Right ventricle myocardium superior (tissue), 1 donor: Measurements from ENCODE around the gene IKZF3. TPM values are rescaled to one million over a fixed set of nuclear protein-coding genes. Genes with fewer than 3 reads are reported as not detected.
"Not testable (repeated sequence)": the region's sequence is repeated elsewhere in the genome, so short reads cannot be mapped to it uniquely, and the experiment has no call there.

Experiments used
- ATAC-seq: fragments of 200-7000 bp; cut with Tn5 transposase; one replicate; pipeline ENCODE4 v1.9.1; 2020; ENCODE audit warnings: mild to moderate bottlenecking; ENCODE audit not compliant: poor library complexity
- DNase-seq: peaks from one replicate; pipeline ENCODE4 v3.0.0-alpha.2; 2020
- intact Hi-C: fragments of 100-400 bp; cut with DNase I; formaldehyde crosslinking; loops from one replicate; pipeline ENCODE4 v1.11.2; 2022
- long read RNA-seq: library from polyadenylated mRNA; unstranded; transcript quantifications from one replicate; pipeline ENCODE4 v2.0.0, GENCODE V29; 2021
- total RNA-seq: library from RNA; stranded (reverse); fragmentation: NEBNext Ultra II Directional; extraction: Animal tissue kit (Norgen Biotek cat#: 25700); gene quantifications from one replicate; pipeline ENCODE4 v1.2.1, GENCODE V29; 2021
- donor health status: DM: no; HTN: yes; CAD: no; lungs with severe emphysema.

Gene IKZF3
- total RNA-seq: 0.22 TPM
- long read RNA-seq: 0 reads

DNA sequence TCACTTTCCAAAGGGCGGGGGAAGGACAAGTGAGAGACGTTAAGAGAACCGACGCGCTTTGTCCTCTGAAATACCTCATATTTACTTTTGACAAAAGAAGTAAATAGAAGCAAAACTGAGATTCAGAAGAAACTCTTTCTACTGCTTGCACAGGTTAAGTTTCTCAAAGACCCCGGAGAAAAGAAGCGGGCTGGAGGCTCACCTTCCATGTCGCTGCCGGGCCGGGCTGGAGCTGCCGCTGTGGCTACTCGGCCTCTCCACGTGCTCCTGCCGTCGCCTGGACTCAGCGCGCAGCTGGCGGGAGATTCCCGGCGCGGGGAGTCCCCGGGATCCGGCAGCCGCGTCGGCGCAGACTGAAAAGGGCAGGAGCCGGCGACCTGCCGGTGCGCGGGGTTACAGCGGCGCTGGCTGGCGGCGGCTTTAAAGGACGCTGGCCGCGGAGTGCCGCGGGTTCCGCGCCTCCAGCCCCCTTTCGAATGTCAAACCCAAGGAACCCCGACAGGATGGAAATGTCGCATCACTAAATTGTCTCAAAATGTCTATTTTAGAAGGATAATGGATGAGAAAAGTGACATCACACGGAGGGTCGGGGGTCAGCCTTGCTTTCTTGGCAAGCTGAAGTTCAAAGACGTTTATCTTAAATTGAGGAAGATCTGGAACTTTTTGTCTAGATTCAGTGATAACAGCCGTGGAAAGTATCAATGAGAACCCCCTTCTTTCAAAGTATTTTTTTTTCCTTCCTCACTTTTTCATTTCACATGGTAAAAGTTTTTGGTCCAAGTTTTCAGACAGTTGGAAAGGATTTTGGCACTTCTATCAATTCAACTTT, at the start of gene IKZF3:
IKZF3 (minus strand) TSS at position 395 of the 829 bp plus-strand sequence; CDS start at position 209, 186 bp downstream.
- ATAC-seq: peak; percentile 93
- DNase-seq: peak; percentile 62
- intact Hi-C loops: no loop called here

DNA sequence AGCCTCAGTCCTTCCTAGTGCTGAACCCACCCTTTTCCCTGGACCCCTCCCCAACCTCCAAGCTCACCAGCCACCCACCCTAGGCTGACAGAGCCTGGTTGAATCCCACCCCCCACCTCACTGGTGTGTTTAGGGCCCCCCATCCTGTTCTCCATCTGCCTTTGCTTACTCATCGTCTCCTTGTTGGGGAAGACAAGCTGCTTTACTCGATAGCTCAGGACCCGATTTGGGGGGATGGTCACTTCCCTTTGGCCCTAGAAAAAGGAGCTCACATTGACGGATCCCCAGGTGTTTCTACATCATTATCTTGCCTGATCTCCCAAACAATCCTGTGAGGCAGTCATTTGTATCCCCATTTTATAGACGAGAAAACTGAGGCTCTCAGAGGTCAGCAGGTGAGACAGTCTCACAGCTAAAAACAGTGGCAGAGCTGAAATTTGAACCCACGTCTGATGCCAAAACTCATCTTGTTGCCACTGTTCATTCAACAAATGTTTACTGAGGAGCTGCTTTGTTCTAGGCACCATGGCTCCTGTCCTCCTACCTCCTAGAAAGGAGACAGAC, 44.8 kb upstream of the IKZF3 start:
- intact Hi-C loops: no loop called here
- ATAC-seq: no peak
- no peak for DNase-seq

DNA sequence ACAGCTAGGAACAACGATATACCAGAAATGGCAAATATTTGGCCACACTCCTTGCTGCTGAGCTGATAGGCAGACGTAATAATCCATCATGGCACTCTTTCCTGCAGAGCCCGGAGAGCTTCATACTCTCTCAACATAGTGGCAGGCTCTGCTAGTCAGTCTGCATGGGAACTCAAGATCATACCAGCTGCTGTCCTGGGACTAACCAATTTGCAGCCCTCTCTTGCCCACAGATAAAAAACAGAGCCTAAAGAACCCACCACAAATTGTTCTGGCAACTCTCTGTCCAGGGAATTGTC, 40.8 kb upstream of the IKZF3 start:
- ATAC-seq (no peak), DNase-seq (no peak)
- intact Hi-C loops: no loop called here

DNA sequence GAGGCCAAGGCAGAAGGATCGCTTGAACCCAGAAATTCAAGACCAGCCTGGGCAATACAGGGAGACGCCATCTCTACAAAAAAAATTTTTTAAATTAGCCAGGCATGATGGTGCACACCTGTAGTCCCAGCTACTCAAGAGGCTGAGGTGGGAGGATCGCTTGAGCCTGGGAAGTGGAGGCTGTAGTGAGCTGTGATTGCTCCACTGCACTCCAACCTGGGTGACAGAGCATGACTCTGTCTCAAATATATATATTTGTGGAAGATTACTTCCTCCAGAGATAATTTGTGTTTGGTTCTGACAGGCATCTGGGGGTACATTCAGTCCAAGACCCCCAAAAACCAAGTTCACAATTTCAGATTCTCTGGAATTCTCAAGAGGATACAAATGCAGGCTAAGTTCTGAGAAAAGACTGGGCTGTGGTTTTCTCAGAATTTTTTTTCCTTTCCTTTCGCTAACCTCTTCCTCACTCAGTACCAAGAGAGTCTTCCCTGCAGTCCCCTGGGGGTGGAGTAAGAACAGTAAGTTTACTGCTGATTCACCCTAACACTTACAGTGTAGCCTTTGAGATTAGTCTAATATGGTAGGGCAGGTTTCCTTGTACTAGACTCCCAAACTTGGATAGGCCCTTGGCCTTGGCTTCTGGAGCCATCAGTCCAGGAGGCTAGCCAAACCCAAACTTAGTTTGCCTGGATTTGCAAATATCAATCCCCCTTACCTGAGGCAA, 39.2 kb upstream of the IKZF3 start:
- DNase-seq (no peak), ATAC-seq (no peak)
- intact Hi-C loops: no loop called here

DNA sequence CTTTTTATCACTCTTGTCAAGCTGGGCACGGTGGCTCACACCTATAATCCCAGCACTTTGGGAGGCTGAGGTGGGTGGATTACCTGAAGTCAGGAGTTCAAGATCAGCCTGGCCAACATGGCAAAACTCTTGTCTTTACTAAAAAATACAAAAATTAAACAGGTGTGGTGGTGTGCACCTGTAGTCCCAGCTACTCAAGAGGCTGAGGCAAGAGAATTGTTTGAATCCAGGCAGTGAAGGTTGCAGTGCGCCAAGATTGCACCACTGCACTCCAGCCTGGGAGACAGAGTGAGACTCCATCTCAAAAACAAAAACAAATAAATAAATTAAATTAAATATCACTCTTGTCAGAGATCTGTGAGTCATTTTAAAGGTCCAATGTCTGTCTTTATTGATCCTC, 37.9 kb upstream of the IKZF3 start:
- intact Hi-C loops, DNase-seq, ATAC-seq: not testable (repeated sequence)

DNA sequence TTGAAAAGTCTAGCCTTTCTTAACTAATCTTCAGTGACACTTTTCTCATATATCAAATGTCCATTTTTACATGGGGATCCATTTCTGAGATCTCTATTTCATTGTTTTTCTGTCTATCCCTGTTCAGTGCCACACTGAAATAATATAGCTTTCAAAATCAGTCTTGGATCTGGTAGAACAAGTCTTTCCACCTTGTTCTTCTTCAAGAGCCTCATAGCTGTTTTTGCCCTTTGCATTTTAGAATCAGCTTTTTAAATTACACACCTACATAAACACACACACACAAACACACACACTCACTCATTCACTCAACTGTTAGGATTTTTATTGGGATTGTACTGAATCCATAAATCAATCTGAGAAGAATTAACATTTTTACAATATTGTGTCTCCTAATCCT, 35.1 kb upstream of the IKZF3 start:
- ATAC-seq (no peak), DNase-seq (no peak)
- intact Hi-C loops: no loop called here

DNA sequence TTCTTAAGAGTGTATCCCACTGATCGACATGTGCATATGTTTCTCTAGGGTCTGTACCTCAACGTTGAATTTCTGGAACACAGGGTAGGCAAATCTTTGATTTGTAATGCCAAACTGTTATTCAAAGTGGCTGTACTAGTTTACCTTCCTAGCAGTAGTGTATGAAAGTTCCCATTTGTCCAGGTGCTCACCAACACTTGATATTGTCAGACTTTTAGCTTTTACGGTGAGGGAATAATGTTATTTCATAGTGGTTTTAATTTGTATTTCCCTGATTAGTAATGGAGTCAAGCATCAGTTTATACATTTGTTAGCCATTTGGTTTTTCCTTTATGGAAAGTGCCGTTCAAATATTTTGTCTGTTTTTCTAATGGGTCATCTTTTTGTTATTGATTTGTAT, 34.0 kb upstream of the IKZF3 start:
- DNase-seq (no peak), ATAC-seq (no peak)
- intact Hi-C loops: no loop called here

DNA sequence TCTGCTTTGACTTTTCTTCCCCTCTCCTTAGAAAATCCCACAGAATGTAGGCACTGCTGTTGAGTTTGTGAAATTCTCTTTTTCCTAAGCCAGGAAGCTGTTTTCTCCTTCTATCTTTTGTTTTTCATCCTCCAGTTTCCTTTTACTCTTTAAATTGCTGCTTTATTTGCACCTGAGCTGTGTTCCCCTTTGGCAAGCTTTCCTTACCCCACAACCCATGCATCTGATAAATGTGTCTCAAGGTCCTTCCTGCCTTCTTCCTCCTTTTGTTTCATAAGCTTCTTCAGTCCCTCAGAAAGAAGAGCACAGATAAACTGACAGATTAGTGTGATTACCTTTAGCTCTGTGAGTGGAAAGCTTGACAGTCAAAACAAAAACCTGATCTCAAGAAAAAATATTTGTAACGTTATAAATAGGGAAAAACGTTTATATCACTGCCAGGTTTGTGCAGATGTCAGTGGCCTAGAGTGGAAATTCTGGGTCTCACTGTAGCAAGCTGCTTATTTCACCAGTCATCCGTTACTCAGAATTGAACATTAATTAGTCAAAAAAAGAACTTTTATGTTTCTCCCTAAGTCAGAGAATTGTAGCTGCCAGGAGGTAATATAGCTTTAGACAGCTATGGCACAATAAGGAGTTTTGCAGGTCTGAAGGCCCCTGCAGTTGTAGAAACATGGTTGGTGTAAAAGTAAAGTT, 30.7 kb upstream of the IKZF3 start:
- no peak for ATAC-seq
- no peak for DNase-seq
- intact Hi-C loops: no loop called here

DNA sequence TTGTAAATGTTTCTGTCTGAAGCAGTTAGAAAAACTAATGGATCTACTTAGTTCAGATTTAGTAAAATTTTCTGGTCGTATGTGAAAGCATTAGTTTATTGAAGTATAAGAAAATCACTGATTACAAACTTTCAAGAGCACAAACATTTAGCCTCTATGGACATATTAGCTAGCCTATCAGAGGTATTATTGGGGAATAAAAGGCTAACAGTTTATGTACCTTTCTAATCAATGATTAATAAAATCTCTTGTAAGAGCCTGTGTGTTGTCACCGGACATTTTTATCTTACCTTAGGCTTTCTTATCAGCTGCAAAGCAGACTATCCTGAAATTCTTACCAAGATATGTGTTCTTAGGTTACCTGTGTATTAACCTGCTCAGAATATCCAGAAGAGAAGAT, 25.1 kb upstream of the IKZF3 start:
- no peak for DNase-seq
- no peak for ATAC-seq
- intact Hi-C loops: no loop called here

DNA sequence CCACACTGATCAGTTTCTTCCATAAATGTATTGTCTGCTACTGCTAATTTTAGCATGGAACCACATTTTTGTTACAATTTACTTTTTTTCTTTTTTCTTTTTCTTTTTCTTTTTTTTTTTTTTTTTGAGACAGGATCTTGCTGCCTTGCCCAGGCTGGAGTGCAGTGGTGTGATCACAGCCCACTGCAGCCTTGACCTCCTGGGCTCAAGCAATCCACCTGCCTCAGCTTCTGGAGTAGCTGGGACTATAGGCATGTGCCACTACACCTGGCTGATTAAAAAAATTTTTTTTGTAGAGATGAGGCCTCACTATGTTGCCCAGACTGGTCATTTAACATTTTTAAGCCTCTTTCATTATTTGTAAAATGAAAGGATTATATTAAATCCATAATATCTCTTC, 23.0 kb upstream of the IKZF3 start:
- intact Hi-C loops: no loop called here
- ATAC-seq: no peak
- DNase-seq: no peak

DNA sequence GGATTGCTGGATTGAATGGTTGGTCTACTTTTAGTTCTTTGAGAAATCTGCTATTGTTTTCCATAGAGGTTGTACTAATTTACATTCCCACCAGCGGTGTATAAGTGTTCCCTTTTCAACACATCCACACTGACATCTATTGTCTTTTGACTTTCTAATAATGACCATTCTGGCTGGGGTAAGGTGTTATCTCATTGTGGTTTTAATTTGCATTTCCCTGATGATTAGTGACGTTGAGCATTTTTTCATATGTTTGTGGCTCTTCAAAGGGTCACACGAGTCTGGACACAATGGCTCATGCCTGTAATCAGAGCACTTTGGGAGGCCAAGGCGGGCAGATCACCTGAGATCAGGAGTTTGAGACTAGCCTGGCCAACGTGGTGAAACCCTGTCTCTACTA, 22.0 kb upstream of the IKZF3 start:
- ATAC-seq, intact Hi-C loops, DNase-seq: not testable (repeated sequence)

DNA sequence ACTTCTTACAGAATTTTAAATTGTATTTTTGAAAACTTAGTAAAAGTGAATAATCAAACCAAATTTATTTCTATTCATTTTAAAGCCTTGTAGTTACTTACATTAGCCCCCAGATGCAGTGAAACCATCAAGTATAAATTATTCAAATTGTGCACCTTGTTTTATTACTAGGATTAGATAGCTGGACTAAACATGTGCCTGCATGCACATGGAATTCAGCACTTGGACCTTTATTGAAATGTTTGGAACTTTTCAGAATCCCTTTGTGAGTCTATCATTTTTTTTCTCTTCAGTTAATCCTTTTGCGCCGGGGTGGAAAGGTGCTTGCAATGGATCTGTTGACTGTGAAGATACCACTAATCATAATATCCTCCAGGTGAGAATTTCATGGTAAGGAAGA, 8.6 kb upstream of the IKZF3 start:
- ATAC-seq (no peak), DNase-seq (no peak)
- intact Hi-C loops: no loop called here

DNA sequence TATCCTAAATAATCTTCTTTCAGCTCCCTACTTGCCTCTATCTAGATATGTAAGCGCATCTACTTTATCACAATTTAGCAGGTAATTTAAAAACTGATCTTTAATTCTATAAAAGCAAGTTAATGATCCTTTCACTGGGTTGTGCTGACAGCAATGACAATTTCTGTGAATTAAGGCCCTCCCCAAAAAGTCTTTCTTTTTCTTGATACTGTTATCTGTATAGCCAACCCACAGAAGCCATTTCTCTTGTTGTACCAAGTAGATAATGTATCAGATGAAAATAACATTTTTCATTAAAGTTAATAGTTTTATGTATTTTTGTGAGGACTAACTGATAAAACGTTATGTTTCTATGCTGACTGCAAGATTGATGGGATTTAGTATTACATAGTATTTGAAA, 7.7 kb upstream of the IKZF3 start:
- DNase-seq: no peak
- no peak for ATAC-seq
- intact Hi-C loops: no loop called here

DNA sequence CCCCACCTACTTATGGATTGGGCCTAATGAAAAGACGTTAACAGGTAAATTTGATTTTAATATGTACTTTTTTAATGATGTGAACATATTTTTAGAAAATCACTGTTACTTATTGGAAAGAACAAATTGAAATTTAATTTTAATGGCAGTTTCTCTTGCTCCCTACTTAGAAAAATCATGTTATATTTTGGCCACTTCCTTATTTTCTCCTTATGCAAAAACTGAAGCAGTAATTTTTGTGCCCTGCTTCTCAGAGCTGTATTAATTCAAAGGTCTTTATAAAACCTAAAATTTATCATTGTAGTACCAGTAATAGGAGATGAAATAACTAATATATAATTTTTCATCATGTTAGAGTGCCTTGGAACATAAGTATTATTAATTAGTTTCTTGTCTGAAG, 6.7 kb upstream of the IKZF3 start:
- no peak for ATAC-seq
- intact Hi-C loops: no loop called here
- DNase-seq: no peak

DNA sequence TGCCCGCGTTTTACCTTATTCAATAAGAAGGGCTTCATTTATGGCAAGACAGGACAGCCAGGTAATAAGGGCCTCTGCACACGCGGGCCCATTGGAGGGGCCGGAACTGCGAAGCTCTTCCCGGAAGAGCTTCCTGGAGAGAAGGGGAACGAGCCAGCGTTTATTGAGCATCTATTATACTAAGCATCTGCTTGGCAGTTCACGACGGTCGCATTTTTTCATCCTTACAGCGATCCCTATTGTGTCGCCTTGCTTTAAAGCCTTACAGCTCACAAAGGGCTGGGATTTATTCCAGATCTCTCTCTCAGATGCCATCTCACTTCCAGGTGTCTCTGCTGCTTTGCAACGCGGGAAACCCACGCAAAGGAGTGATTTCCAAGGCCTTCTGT, 4.4 kb upstream of the IKZF3 start:
- intact Hi-C loops: no loop called here
- ATAC-seq (no peak), DNase-seq (no peak)

DNA sequence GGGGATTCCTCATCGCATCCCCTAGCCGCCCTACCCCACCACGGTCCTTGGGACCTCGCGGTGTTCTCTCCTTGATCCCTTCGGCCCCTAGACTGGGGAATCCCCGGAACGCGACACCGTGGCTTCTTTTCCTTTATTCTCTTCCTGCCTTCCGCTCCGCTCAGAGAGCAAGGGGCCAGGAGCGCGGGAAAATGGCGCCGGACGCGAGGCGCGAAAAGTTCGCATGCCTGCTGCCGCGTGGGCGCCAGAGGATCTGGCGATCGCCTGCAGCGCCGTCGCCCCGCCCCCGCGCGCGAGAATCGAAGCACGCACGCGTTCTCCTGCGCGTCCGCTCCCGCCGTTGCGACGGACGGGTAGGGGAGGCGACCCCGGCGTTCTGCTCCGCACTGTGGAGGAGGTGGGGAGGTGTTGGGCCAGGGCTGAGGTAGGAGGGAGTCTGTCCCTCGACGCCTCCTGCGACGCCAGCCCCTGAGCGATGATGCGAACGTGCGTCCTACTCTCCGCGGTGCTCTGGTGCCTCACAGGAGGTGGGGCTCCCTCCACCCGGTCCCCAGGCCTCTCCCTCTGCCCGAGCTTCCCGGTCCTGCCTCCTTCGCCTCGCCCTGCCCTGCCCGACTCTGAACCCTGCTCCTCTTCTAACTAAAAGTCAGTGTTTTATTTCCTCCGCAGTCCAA, 3.9 kb upstream of the IKZF3 start, which contains the start of gene ZPBP2:
ZPBP2 (plus strand) TSS at position 323 of the 674 bp plus-strand sequence; CDS start at position 476, 153 bp downstream.
- no peak for DNase-seq
- ATAC-seq: no peak
- intact Hi-C loops: no loop called here

DNA sequence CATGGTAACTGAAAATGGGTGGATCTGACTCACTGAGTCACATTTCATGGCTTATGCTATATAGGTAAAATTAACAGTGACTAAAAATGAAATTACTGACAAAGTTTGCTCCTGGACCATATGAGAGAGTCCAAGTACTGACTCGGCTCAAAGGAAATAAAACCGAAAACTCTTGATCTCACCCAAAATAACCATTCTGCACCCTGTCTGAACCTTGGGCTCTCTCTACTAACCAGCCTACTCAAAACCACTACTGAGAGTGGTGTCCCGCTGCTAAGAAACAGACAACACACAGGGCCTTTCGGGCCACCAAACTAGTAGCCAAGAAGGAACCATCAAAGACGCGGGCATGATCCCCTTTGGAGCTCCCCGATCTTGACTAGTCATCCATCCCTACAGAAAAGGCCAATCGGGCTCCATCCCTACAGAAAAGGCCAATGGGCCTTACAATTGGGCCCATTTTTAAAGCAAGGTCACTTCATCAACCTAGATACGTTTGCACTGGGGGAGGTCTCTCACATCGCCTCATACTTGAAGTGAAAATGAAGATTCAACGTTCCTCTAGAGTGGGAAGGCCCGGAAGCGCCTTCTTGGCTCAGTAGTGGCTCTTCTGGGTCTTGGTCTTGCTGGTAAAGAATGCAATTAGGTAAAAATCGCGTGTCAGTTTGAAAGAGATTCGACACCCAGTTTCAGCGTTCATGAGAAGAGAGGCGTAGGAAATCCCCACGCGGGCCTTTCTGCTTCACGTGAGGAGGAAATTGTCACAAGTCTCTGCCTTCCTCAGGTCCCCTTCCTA, 3.2 kb upstream of the IKZF3 start:
- intact Hi-C loops: no loop called here
- no peak for DNase-seq

More for the DNA sequence above, 3.2 kb upstream of the IKZF3 start:
- no peak for ATAC-seq
